ENCODE measurements around the gene CCL27.

The CCL27 gene

GRCh38 chr9:34662526-34663302, at the start of gene CCL27:
CCL27 (minus strand) TSS chr9:34662657; CDS start chr9:34662633, 24 bp downstream.
- DNase-seq, result no peak

- DNase-seq, result no peak
Observed at GRCh38 chr9:34712140-34712539, 49.7 kb upstream of the CCL27 start.

- DNase-seq, result no peak
Observed at GRCh38 chr9:34710023-34710422, 47.6 kb upstream of the CCL27 start, which contains the start of gene CCL21. CCL21 (minus strand) TSS chr9:34710136; CDS start chr9:34710066, 70 bp downstream.

GRCh38 chr9:34709196-34709978, 46.9 kb upstream of the CCL27 start:
- no peak for DNase-seq

- DNase-seq, result no peak
Observed at GRCh38 chr9:34707130-34707529, 44.7 kb upstream of the CCL27 start.

GRCh38 chr9:34701769-34702736, 39.6 kb upstream of the CCL27 start:
- peak; percentile 85 for DNase-seq

- DNase-seq, result peak; percentile 78
Observed at GRCh38 chr9:34701023-34701768, 38.7 kb upstream of the CCL27 start.

GRCh38 chr9:34694811-34695210, 32.4 kb upstream of the CCL27 start:
- no peak for DNase-seq

- no peak for DNase-seq
Observed at GRCh38 chr9:34693560-34693959, 31.1 kb upstream of the CCL27 start.

GRCh38 chr9:34691936-34692315, 29.5 kb upstream of the CCL27 start:
- DNase-seq, result no peak

GRCh38 chr9:34690983-34691935, 28.8 kb upstream of the CCL27 start, which contains the start of gene CCL19:
CCL19 (minus strand) TSS chr9:34691276; CDS start chr9:34691139, 137 bp downstream.
- DNase-seq, result no peak

- DNase-seq, result no peak
Observed at GRCh38 chr9:34689512-34689911, 27.1 kb upstream of the CCL27 start.

- DNase-seq, result no peak
Observed at GRCh38 chr9:34689116-34689470, 26.6 kb upstream of the CCL27 start.

- DNase-seq, result no peak
Observed at GRCh38 chr9:34688329-34689115, 26.1 kb upstream of the CCL27 start.

- DNase-seq, result no peak
Observed at GRCh38 chr9:34687276-34688030, 25.0 kb upstream of the CCL27 start.

- no peak for DNase-seq
Observed at GRCh38 chr9:34686732-34687131, 24.3 kb upstream of the CCL27 start.

GRCh38 chr9:34686231-34686630, 23.8 kb upstream of the CCL27 start:
- no peak for DNase-seq

GRCh38 chr9:34685591-34685990, 23.1 kb upstream of the CCL27 start:
- no peak for DNase-seq

- no peak for DNase-seq
Observed at GRCh38 chr9:34684816-34685215, 22.4 kb upstream of the CCL27 start.

Data from activated CD8-positive, alpha-beta memory T cell treated with anti-CD3 and anti-CD28 coated beads, Interleukin-2, amount 50 U/mL, for 4 hours (primary cell).